ENCODE measurements around the gene TAF4.
"Not testable (repeated sequence)": the region's sequence is repeated elsewhere in the genome, so short reads cannot be mapped to it uniquely, and the experiment has no call there.

TAF4 gene

GRCh38 chr20:62064770-62065673, 659 bp downstream of the TAF4 start:
- peaks cover 56% of the 10 kb centered on the region for H3K4me1 Mint-ChIP-seq (ENCODE audit: low read depth)
- H3K27ac Mint-ChIP-seq: no peak overlapping the region
- H3K36me3 Mint-ChIP-seq: no peaks in the 10 kb centered on the region
- H3K27me3 Mint-ChIP-seq: no peaks in the 10 kb centered on the region
- no peak overlapping the region for H3K4me3 Mint-ChIP-seq
- no peaks in the 10 kb centered on the region for H3K9me3 Mint-ChIP-seq (ENCODE audit: low read depth)

GRCh38 chr20:62063981-62064769, 1.5 kb downstream of the TAF4 start:
- H3K27ac Mint-ChIP-seq: peak overlapping the region; percentile 46
- peaks cover 64% of the 10 kb centered on the region for H3K4me1 Mint-ChIP-seq (ENCODE audit: low read depth)
- H3K4me3 Mint-ChIP-seq: peak overlapping the region; percentile 82

DNA sequence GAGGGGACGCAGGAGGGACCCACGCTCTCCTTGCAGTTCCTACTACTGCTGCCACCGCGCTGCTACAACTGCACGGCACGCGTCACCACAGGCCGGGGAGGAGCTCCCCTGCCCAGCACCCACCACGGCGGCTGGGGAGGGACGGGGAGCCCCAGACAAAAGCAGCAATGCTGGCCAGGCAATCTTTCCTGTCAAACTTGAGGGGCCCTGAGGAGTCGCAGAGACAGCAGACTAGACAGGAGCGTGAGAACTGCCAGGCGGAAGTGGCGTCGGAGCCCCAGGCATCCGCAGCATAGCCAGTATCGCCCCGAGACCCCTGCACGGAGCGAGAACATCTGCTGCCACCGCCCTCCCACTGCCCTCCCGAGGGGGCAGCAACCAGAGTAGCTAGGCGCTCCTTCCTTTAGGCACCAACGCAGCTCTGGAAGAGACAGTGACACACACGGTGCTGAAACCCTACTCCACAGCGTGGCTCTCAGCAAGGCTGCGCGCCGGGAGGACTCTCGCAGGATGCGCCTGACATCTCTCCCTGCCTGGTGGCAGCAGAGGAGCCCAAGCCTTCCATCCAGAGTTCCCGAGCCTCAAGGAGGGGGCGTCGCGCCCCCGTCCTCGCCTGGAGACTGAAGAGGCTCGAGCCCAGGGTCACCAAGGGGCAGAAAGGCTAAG, 2.2 kb downstream of the TAF4 start:
- Mint-ChIP-seq H3K4me3 (peak overlapping the region; percentile 82), H3K9me3 (ENCODE audit: low read depth) (no peaks in the 10 kb centered on the region), H3K27ac (no peak overlapping the region), H3K27me3 (no peaks in the 10 kb centered on the region), H3K36me3 (no peaks in the 10 kb centered on the region), H3K4me1 (ENCODE audit: low read depth) (peaks cover 67% of the 10 kb centered on the region)

More at GRCh38 chr20:62063981-62064769, 1.5 kb downstream of the TAF4 start:
- Mint-ChIP-seq H3K9me3 (ENCODE audit: low read depth) (no peaks in the 10 kb centered on the region), H3K27me3 (no peaks in the 10 kb centered on the region), H3K36me3 (no peaks in the 10 kb centered on the region)

DNA sequence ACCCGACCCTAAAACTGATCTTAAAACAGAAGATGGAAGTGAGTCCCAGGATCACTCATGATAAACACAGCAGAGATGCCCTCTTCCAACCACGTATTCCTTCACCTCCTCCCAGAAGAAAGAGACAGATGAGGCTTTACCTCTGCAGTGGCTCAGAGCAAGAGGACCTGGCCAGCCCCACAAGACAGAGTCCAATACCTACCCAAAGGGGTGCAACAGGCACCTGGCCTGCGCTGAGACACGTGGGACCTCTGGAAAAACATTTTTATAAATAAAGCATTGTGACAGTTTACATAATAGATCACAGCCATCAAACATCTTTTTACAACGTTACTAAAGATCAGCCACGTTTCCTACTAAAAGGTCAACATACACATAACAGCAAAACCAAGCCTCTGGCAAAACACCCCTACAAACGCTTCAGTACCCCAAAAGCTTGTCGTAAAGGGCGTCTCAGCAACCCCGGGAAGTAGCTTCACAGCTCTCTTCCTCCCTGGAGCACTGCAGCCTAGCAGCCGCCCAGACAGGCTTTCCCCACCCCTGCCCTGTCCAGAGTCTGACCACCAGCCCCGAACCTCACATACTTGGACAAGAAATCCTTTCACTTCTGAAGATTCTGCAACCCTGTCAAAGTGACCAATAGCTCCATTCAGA, 2.9 kb downstream of the TAF4 start:
- H3K27ac Mint-ChIP-seq: peak overlapping the region; percentile 16
- H3K36me3 Mint-ChIP-seq: no peaks in the 10 kb centered on the region
- H3K27me3 Mint-ChIP-seq: no peaks in the 10 kb centered on the region
- peaks cover 63% of the 10 kb centered on the region for H3K4me1 Mint-ChIP-seq (ENCODE audit: low read depth)
- H3K4me3 Mint-ChIP-seq: peak overlapping the region; percentile 82
- H3K9me3 Mint-ChIP-seq (ENCODE audit: low read depth): no peaks in the 10 kb centered on the region

GRCh38 chr20:62061851-62062423, 3.7 kb downstream of the TAF4 start:
- no peaks in the 10 kb centered on the region for H3K9me3 Mint-ChIP-seq (ENCODE audit: low read depth)
- no peak overlapping the region for H3K27ac Mint-ChIP-seq
- H3K4me1 Mint-ChIP-seq (ENCODE audit: low read depth): peaks cover 58% of the 10 kb centered on the region
- H3K27me3 Mint-ChIP-seq: no peaks in the 10 kb centered on the region
- no peaks in the 10 kb centered on the region for H3K36me3 Mint-ChIP-seq
- H3K4me3 Mint-ChIP-seq: peak overlapping the region; percentile 82

DNA sequence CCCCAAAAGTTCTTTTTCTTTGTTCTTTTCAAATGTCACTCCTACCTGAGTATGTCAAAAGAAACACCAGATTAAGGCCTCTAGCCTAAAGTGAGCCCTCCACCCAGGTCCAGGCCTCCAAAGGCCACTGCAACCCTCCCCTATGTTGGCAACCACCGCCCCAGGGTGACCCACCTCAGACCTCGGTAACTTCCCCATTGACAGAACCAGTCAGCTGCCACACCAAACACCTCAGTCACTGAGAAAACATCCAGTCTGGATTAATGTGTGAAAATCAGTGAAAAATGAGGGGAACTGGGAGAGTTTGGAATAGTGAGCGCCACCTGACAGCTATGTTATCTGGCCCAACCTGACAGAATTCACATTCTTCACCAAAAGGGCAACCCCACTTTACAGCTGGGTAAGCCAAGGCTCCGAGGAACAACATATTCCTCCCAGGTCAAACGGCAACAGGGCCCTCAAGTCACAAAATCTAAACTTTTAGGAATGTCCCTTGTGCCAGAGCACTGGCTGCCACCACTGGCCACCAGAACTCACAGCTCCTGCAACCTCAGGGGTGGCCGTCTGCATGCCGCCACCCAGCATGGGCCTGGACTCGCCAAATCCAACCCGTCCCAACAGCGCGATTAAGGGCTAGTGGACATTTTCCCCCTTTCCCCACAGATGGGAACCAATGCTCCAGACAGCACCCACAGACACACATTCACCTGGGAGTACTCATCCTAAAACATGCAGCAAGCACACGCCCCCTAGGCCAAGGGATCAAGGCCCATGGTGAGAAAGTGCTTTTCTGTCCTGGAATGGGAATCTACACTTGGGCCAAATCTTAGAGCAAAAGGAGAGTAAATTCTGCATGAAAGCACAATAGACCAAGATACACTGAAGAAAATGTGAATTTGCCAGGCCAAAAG, 4.8 kb downstream of the TAF4 start:
- H3K27me3 Mint-ChIP-seq: no peaks in the 10 kb centered on the region
- no peak overlapping the region for H3K27ac Mint-ChIP-seq
- H3K36me3 Mint-ChIP-seq: no peaks in the 10 kb centered on the region
- H3K4me1 Mint-ChIP-seq (ENCODE audit: low read depth): peaks cover 60% of the 10 kb centered on the region
- no peak overlapping the region for H3K4me3 Mint-ChIP-seq
- no peaks in the 10 kb centered on the region for H3K9me3 Mint-ChIP-seq (ENCODE audit: low read depth)

DNA sequence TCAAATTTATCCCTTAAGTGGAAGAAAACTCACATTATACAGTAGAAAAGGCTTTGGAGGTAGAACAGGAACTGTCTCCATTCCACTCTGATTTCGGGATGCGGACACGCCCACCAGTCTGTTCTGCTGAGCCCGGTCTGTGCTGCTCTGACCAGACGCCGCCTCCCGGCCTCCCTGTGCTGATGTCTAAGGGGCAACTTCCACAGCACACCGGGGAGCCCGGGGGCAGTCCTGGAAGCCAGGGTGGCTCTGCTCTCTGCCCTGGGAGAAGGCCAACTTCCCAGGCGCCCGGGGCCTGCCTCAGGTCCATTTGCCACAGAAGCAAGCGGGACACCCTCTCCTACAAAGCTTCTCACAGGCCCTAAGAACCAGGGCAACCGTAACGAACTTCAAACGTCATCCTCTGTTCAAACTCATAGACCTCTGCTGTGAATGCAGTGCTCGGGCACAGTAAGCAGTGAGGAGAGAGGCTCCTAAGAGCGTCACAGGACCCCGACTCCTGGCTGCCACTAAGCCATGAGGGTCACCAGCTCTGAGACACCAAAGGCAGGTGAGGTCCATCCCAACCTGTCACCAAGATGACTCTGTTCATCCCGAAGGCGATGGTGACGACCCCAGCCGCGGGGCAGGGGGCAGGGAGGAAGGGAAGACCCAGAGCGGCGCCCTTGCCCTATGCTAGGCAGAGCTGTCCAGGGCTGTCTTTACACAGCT, 5.6 kb downstream of the TAF4 start:
- H3K36me3 Mint-ChIP-seq: no peaks in the 10 kb centered on the region
- no peaks in the 10 kb centered on the region for H3K27me3 Mint-ChIP-seq
- H3K4me1 Mint-ChIP-seq (ENCODE audit: low read depth): peaks cover 60% of the 10 kb centered on the region
- no peak overlapping the region for H3K4me3 Mint-ChIP-seq
- H3K9me3 Mint-ChIP-seq (ENCODE audit: low read depth): no peaks in the 10 kb centered on the region
- no peak overlapping the region for H3K27ac Mint-ChIP-seq

- Mint-ChIP-seq H3K27ac (no peak overlapping the region), H3K9me3 (ENCODE audit: low read depth) (no peaks in the 10 kb centered on the region), H3K4me1 (ENCODE audit: low read depth) (peaks cover 64% of the 10 kb centered on the region), H3K27me3 (no peaks in the 10 kb centered on the region), H3K4me3 (no peak overlapping the region), H3K36me3 (no peaks in the 10 kb centered on the region)
Observed at GRCh38 chr20:62059401-62059800, 6.3 kb downstream of the TAF4 start.

DNA sequence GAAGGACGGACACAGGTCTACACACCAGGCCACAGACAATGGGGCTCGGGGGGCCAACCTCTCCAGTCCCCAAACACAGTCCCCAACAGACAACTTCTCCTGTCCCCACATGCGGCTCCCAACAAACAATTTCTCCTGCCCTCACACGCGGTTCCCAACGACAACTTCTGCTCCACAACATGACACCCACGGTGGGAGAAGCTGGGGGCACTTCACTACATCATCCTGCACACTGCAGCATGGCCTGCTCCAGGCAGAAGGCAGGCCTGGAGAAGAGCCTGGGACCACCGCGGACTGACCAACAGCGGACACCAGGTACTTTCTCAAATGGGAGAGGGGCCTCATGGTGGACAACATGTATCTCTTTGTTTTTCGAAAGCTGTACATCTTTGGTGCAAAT, 6.7 kb downstream of the TAF4 start:
- Mint-ChIP-seq H3K4me1 (ENCODE audit: low read depth) (peaks cover 64% of the 10 kb centered on the region), H3K9me3 (ENCODE audit: low read depth) (no peaks in the 10 kb centered on the region), H3K36me3 (no peaks in the 10 kb centered on the region), H3K27me3 (no peaks in the 10 kb centered on the region), H3K27ac (no peak overlapping the region), H3K4me3 (no peak overlapping the region)

GRCh38 chr20:62056975-62057374, 8.7 kb downstream of the TAF4 start:
- Mint-ChIP-seq H3K36me3 (peaks cover 2% of the 10 kb centered on the region), H3K4me1 (ENCODE audit: low read depth) (peaks cover 54% of the 10 kb centered on the region), H3K4me3 (no peak overlapping the region), H3K9me3 (ENCODE audit: low read depth) (no peaks in the 10 kb centered on the region), H3K27ac (no peak overlapping the region), H3K27me3 (no peaks in the 10 kb centered on the region)

DNA sequence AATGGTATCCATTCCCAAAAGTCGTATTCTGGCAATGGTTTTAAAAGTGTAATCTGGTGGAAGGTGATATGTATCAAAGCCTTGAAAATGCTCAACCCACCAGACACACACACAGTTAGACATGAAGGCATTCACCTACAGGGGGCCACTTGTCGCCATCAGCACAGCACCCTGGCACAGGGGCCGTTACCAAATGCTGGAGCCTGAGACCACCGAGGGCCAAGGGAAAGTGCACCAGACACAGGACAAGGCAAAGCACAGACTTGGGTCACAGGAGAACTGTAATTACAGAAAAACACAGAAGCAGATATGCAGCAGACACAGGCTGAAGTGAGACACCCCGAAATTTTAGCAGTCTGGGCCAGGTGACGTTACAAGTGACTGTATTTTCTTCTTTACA, 9.3 kb downstream of the TAF4 start:
- peaks cover 2% of the 10 kb centered on the region for H3K36me3 Mint-ChIP-seq
- no peak overlapping the region for H3K27ac Mint-ChIP-seq
- no peaks in the 10 kb centered on the region for H3K9me3 Mint-ChIP-seq (ENCODE audit: low read depth)
- peaks cover 48% of the 10 kb centered on the region for H3K4me1 Mint-ChIP-seq (ENCODE audit: low read depth)
- H3K4me3 Mint-ChIP-seq: no peak overlapping the region
- no peaks in the 10 kb centered on the region for H3K27me3 Mint-ChIP-seq

DNA sequence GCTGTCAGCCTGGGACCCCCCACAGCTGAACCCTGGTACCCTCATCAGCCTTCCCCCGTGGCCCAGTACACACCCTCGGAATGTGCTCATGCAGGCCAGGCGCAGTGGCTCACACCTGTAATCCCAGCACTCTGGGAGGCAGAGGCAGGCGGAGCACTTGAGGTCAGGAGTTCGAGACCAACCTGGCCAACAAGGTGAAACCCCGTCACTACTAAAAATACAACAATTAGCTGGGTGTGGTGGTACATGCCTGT, 9.9 kb downstream of the TAF4 start:
- not testable (repeated sequence) for H3K4me3 Mint-ChIP-seq; H3K36me3 Mint-ChIP-seq; H3K27ac Mint-ChIP-seq; H3K9me3 Mint-ChIP-seq (ENCODE audit: low read depth); H3K27me3 Mint-ChIP-seq
- H3K4me1 Mint-ChIP-seq (ENCODE audit: low read depth): peaks cover 44% of the 10 kb centered on the region

- no peak overlapping the region for H3K27ac Mint-ChIP-seq
- H3K36me3 Mint-ChIP-seq: peaks cover 2% of the 10 kb centered on the region
- H3K9me3 Mint-ChIP-seq (ENCODE audit: low read depth): no peaks in the 10 kb centered on the region
- peaks cover 44% of the 10 kb centered on the region for H3K4me1 Mint-ChIP-seq (ENCODE audit: low read depth)
- no peak overlapping the region for H3K4me3 Mint-ChIP-seq
- H3K27me3 Mint-ChIP-seq: no peaks in the 10 kb centered on the region
Observed at GRCh38 chr20:62055106-62055861, 10.4 kb downstream of the TAF4 start.

All from activated naive CD8-positive, alpha-beta T cell (primary cell).